Measurements from ENCODE around the gene EI24.
"Not testable (repeated sequence)": the region's sequence is repeated elsewhere in the genome, so short reads cannot be mapped to it uniquely, and the experiment has no call there.

- TF ChIP-seq, protein P1, sequence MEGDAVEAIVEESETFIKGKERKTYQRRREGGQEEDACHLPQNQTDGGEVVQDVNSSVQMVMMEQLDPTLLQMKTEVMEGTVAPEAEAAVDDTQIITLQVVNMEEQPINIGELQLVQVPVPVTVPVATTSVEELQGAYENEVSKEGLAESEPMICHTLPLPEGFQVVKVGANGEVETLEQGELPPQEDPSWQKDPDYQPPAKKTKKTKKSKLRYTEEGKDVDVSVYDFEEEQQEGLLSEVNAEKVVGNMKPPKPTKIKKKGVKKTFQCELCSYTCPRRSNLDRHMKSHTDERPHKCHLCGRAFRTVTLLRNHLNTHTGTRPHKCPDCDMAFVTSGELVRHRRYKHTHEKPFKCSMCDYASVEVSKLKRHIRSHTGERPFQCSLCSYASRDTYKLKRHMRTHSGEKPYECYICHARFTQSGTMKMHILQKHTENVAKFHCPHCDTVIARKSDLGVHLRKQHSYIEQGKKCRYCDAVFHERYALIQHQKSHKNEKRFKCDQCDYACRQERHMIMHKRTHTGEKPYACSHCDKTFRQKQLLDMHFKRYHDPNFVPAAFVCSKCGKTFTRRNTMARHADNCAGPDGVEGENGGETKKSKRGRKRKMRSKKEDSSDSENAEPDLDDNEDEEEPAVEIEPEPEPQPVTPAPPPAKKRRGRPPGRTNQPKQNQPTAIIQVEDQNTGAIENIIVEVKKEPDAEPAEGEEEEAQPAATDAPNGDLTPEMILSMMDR (IDR thresholded peaks at IDR 0.05), result not testable (repeated sequence)
- TF ChIP-seq POLR2AphosphoS5 (IDR thresholded peaks at IDR 0.05; ENCODE audit: insufficient read depth in 1 of 2, low read depth in 1 of 2); POLR2A (IDR thresholded peaks at IDR 0.05): not testable (repeated sequence)
These were observed 7.9 kb downstream of the EI24 start for GRCh38 chr11:125577181-125577580.
